ENCODE data around the gene CDC42EP4.

- no peak for TF ChIP-seq CTCF (IDR thresholded peaks at IDR 0.05 in 8 of 11, conservative IDR thresholded peaks at IDR 0.05 in 3 of 11)
- no peak for TF ChIP-seq POLR2AphosphoS5 (IDR thresholded peaks at IDR 0.05)
Measured at GRCh38 chr17:73349647-73350046, 37.8 kb upstream of the CDC42EP4 start.
